GM13977 (cell line): ENCODE results near the gene ARRB2.

ENCODE experiments used
- DNase-seq: peaks from one replicate; pipeline ENCODE4 v3.0.0; 2012; ENCODE audit warnings: low spot score
- CTCF ChIP-seq: IDR thresholded peaks from 2 replicates; pipeline ENCODE4 v1.5.1; 2012; ENCODE audit warnings: mild to moderate bottlenecking, control low read depth; ENCODE audit not compliant: insufficient read depth; ENCODE audit errors: extremely low read depth, missing control alignments
- in situ Hi-C: fragments of 300-500 bp; cut with MboI; formaldehyde crosslinking; loops from one replicate; pipeline ENCODE4 v1.12.0; 2022; ENCODE audit warnings: low sequenced_read_pairs, low pct_unique_long_range_greater_than_20kb, mixed read lengths, inconsistent platforms; ENCODE audit not compliant: unreplicated experiment

ARRB2 gene

DNA sequence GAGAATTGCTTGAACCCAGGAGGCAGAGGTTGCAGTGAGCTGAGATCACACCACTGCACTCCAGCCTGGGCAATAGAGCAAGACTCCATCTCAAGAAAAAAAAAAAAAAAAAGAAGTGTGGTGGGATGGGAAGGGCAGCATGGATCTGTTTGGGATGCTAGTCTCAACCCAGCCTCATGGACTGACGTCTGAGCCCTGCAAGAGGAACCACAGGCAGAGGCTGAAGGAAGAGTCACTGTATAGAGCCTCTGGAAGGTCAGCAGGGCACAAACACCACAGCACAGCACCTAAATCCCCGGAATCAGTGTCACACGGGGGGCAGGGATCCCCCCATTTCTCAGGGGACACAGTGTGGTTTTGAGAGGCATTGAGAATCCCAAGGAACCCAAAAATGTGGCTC, 40.2 kb downstream of the ARRB2 start:
- TF ChIP-seq CTCF, result no peak
- in situ Hi-C loops, result no loop called here

GRCh38 chr17:4751932-4752331, 41.5 kb downstream of the ARRB2 start:
- no peak for DNase-seq
- no peak for TF ChIP-seq CTCF
- in situ Hi-C loops, result no loop called here

More for the DNA sequence above, 40.2 kb downstream of the ARRB2 start:
- DNase-seq, result no peak

- in situ Hi-C loops, result no loop called here
- DNase-seq, result no peak
- TF ChIP-seq CTCF, result no peak
Observed at GRCh38 chr17:4753392-4753791, 43.0 kb downstream of the ARRB2 start.

GRCh38 chr17:4759776-4760236, 49.4 kb downstream of the ARRB2 start:
- TF ChIP-seq CTCF, result no peak
- in situ Hi-C loops, result no loop called here
- no peak for DNase-seq

GRCh38 chr17:4764595-4764994, 54.2 kb downstream of the ARRB2 start:
- TF ChIP-seq CTCF, result no peak
- DNase-seq, result no peak
- in situ Hi-C loops, result no loop called here

DNA sequence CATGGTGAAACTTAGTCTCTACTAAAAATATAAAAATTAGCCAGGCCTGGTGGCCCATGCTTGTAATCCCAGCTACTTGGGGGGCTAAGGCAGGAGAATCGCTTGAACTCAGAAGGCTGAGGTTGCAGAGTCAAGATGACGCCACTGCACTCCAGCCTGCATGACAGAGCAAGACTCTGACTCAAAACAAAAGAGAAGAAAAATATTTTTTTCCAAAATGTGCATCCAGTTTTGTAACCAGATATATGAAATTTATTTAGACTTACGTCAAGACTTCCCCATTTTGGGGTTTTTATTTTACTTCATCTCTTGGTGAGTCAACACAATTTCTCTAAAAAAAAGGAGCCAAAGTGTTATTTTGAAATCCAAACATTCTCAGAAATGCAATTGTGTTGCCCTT, 55.8 kb downstream of the ARRB2 start:
- DNase-seq, result no peak
- no peak for TF ChIP-seq CTCF
- in situ Hi-C loops, result no loop called here

GRCh38 chr17:4766723-4767122, 56.3 kb downstream of the ARRB2 start:
- in situ Hi-C loops, result no loop called here
- no peak for TF ChIP-seq CTCF
- DNase-seq, result no peak
